ENCODE results near the gene ARPP21. TPM values are rescaled to one million over a fixed set of nuclear protein-coding genes. Genes with fewer than 3 reads are reported as not detected.

ARPP21 gene
- total RNA-seq, 4 donors from 2014 or later, result not detected

DNA sequence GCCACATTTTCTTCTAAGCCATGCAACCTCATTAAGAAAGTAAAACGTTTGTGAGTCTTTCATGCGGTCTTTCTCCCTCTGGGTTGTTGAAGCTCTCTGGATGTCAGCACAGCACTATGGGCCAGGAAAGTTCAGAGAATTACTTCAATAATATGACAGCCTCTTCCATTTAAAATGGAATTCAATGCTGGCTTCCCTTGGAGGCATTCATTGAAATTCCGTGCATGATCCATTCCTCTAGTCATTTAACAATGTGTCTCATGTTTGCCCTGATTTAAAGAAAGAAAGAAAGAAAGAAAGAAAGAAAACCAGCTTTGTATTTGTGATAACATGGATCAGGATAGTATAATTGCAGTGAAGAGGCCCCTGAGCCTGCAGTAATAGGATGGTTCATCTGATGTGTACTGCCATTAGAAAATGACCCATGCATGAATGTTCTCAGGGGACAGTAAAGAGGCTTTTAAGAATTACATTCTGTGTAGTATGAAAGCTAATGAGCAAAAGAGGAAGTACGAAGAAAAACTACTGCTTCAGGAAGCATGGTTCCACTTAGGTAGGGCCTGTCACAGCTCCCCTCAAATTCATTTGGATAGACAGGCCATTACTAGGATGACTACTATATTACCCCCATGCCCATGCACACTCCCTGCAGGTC is 146.0 kb downstream of the ARPP21 start:
- DNase-seq (ENCODE audit: low spot score in 2 of 2), result no peak
- no peaks in the 10 kb centered on the region for H3K4me1 ChIP-seq
- 87% methylated on average over 4 of the region's 4 CpGs for whole genome bisulfite sequencing
- TF ChIP-seq EP300 (IDR thresholded peaks at IDR 0.05) (no peak), POLR2A (IDR thresholded peaks at IDR 0.05) (no peak), POLR2AphosphoS5 (IDR thresholded peaks at IDR 0.05) (no peak)
- TF ChIP-seq, protein P1, sequence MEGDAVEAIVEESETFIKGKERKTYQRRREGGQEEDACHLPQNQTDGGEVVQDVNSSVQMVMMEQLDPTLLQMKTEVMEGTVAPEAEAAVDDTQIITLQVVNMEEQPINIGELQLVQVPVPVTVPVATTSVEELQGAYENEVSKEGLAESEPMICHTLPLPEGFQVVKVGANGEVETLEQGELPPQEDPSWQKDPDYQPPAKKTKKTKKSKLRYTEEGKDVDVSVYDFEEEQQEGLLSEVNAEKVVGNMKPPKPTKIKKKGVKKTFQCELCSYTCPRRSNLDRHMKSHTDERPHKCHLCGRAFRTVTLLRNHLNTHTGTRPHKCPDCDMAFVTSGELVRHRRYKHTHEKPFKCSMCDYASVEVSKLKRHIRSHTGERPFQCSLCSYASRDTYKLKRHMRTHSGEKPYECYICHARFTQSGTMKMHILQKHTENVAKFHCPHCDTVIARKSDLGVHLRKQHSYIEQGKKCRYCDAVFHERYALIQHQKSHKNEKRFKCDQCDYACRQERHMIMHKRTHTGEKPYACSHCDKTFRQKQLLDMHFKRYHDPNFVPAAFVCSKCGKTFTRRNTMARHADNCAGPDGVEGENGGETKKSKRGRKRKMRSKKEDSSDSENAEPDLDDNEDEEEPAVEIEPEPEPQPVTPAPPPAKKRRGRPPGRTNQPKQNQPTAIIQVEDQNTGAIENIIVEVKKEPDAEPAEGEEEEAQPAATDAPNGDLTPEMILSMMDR (IDR thresholded peaks at IDR 0.05), result no peak
- H3K9me3 ChIP-seq, result no peaks in the 10 kb centered on the region
- no peak overlapping the region for H3K4me3 ChIP-seq
- no peaks in the 10 kb centered on the region for H3K27me3 ChIP-seq
- H3K27ac ChIP-seq, result no peak overlapping the region
- no peaks in the 10 kb centered on the region for H3K36me3 ChIP-seq

DNA sequence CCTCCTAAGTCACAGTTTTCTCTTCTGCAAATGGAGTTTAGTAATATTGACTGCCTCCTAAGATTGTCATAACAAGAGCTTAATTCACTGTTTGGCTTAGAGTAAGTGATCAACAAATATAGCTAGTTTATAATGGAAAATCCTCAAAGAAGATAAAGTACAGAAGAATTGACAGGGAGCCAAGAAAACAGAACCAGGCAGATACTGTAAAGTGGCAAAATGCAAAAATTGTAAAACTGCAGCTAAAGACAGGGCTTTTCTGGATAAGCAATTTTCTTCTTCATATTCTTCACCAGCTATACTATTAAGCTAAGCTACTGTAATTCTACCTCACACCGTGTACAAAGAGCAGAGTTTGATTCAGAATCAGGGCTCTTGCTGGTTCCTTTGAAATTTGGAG is 148.6 kb downstream of the ARPP21 start:
- Histone ChIP-seq H3K4me1 (no peaks in the 10 kb centered on the region), H3K9me3 (no peaks in the 10 kb centered on the region), H3K27me3 (no peaks in the 10 kb centered on the region), H3K36me3 (no peaks in the 10 kb centered on the region), H3K27ac (no peak overlapping the region), H3K4me3 (no peak overlapping the region)
- DNase-seq (ENCODE audit: low spot score in 2 of 2), result no peak
- no peak for TF ChIP-seq POLR2AphosphoS5 (IDR thresholded peaks at IDR 0.05)
- TF ChIP-seq POLR2A (IDR thresholded peaks at IDR 0.05), result no peak
- TF ChIP-seq EP300 (IDR thresholded peaks at IDR 0.05), result no peak
- TF ChIP-seq, protein P1 (IDR thresholded peaks at IDR 0.05), result no peak
- WGBS, result 63% methylated on average over 1 of the region's 1 CpG

DNA sequence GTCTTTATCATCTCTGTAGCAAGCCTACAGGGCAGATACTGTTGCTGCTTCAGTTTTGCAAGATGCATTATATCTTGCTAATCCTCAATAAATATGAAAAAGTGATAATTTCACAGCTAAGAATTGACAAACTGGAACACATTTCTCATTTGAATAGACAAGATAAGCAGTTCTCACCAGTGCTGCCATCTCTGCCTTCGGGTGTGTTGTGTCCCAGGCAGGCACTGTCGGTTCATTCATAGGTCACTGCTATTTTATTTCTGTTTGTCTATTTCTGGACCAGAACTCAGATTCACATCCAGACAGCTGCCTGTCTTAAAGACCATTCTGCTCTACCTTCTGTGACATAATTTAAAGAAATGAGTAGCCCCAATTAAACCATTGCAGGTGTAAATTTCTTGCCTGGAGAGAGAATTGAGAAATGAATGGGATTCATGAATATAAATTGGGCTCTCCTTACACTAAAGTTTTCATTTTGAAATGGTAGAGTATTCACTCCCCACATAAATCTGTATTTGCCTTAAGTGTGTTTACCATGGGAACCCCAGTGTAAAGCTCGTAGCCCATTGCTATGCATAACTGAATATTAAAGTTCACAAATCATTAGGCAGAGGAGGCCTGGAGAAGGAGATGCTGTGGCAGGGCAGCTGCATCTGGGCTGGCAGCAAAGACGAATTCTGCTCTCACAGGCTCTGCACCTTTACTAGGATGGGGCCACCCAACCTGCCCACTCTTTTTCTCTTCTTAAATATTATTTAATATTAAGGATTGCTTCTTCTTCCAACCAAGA is 149.9 kb downstream of the ARPP21 start:
- Histone ChIP-seq H3K4me1 (no peaks in the 10 kb centered on the region), H3K36me3 (no peaks in the 10 kb centered on the region), H3K9me3 (no peaks in the 10 kb centered on the region), H3K27me3 (no peaks in the 10 kb centered on the region), H3K4me3 (no peak overlapping the region), H3K27ac (no peak overlapping the region)
- TF ChIP-seq, protein P1 (IDR thresholded peaks at IDR 0.05), result no peak
- TF ChIP-seq EP300 (IDR thresholded peaks at IDR 0.05) (no peak), POLR2AphosphoS5 (IDR thresholded peaks at IDR 0.05) (no peak), POLR2A (IDR thresholded peaks at IDR 0.05) (no peak)
- DNase-seq (ENCODE audit: low spot score in 2 of 2), result no peak
- WGBS, result 65% methylated on average over 4 of the region's 4 CpGs

DNA sequence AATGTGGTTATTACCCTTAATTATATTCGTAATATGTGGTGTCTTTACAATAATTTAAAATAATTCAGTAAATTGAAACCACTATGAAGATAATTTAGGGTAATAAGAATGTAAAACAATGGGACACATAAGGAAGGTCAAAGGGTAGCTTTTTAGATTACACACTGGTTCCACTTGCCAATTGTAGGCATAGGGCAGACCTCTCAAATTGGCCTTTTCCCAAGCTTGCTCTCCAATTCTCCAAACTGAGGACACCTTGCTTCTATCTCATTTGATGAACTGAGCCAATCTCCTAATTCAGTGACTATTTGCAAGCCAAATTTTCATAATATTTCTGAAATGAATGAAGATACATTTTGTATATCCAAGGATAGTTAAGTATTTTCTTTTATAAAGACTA is 151.4 kb downstream of the ARPP21 start:
- Histone ChIP-seq H3K9me3 (no peaks in the 10 kb centered on the region), H3K4me3 (no peak overlapping the region), H3K27me3 (no peaks in the 10 kb centered on the region), H3K36me3 (no peaks in the 10 kb centered on the region), H3K4me1 (no peaks in the 10 kb centered on the region), H3K27ac (no peak overlapping the region)
- DNase-seq (ENCODE audit: low spot score in 2 of 2), result no peak
- TF ChIP-seq EP300 (IDR thresholded peaks at IDR 0.05), result no peak
- TF ChIP-seq, protein P1 (IDR thresholded peaks at IDR 0.05), result no peak
- TF ChIP-seq POLR2AphosphoS5 (IDR thresholded peaks at IDR 0.05), result no peak
- TF ChIP-seq POLR2A (IDR thresholded peaks at IDR 0.05), result no peak
- 88% methylated on average over 1 of the region's 1 CpG for WGBS

DNA sequence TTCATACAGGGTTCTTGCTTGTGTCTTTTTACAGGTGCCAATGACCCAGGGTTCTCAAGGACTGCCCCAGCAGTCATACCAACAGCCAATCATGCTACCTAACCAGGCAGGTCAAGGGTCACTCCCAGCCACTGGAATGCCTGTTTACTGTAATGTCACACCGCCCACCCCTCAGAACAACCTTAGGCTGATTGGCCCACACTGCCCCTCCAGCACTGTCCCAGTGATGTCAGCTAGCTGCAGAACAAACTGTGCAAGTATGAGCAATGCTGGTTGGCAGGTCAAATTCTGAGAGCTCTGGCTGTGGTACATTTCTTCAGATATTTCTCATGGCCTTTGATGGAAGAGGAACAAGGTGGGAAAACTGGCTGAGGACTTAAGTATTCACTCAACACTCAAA is 154.3 kb downstream of the ARPP21 start:
- Histone ChIP-seq H3K27me3 (no peaks in the 10 kb centered on the region), H3K27ac (no peak overlapping the region), H3K36me3 (no peaks in the 10 kb centered on the region), H3K4me3 (no peak overlapping the region), H3K4me1 (no peaks in the 10 kb centered on the region), H3K9me3 (no peaks in the 10 kb centered on the region)
- TF ChIP-seq, protein P1 (IDR thresholded peaks at IDR 0.05), result no peak
- TF ChIP-seq POLR2AphosphoS5 (IDR thresholded peaks at IDR 0.05) (no peak), EP300 (IDR thresholded peaks at IDR 0.05) (no peak), POLR2A (IDR thresholded peaks at IDR 0.05) (no peak)
- WGBS, result 100% methylated on average over 1 of the region's 1 CpG
- no peak for DNase-seq (ENCODE audit: low spot score in 2 of 2)

Data from suprapubic skin (tissue), 4 donors.